A673 (cell line): Measurements from ENCODE around the gene CTU2. TPM values are rescaled to one million over a fixed set of nuclear protein-coding genes. Genes with fewer than 3 reads are reported as not detected.
A peak's percentile ranks its signal among the peaks of the same experiment; 100 is the strongest.

ENCODE experiments used
- BruUV-seq: library from RNA; stranded (reverse); fragments of 400-500 nt; replicated peaks from 2 replicates; lab custom pipeline; 2021; lab: Mats Ljungman, UMichigan
- CTCF ChIA-PET: fragments of 300-600 bp; sonication (Branson Sonifier 250); formaldehyde crosslinking; loops from one replicate; lab custom pipeline; 2022; ENCODE audit warnings: antibody characterized with exemption; lab: Charles Lee
- POLR2A ChIA-PET: fragments of 300-600 bp; sonication (Branson Sonifier 250); formaldehyde crosslinking; loops from one replicate; lab custom pipeline; 2022; ENCODE audit warnings: antibody characterized with exemption; ENCODE audit not compliant: low non-redundant PET; lab: Charles Lee
- DNase-seq: peaks from one replicate; pipeline ENCODE4 v3.0.0-alpha.2; 2015; ENCODE audit warnings: low spot score
- H3K27ac ChIP-seq: fragments of 200-600 bp; sonication (generic); 2 replicates; pipeline ENCODE4 v1.5.1; 2016; ENCODE audit warnings: mixed run types, low read depth, mild to moderate bottlenecking, mixed read lengths, antibody characterized with exemption, low read length; ENCODE audit not compliant: poor library complexity, severe bottlenecking
- H3K27me3 ChIP-seq: fragments of 200-600 bp; sonication (generic); replicated peaks from 2 replicates; pipeline ENCODE4 v1.6.1; 2017; ENCODE audit warnings: mixed run types, low read depth, mild to moderate bottlenecking, mixed read lengths, antibody characterized with exemption, low read length; ENCODE audit not compliant: insufficient read depth, poor library complexity
- H3K36me3 ChIP-seq: fragments of 200-600 bp; sonication (generic); 2 replicates; pipeline ENCODE4 v1.6.1; 2016; ENCODE audit warnings: mixed run types, mild to moderate bottlenecking, mixed read lengths, antibody characterized with exemption, low read length; ENCODE audit not compliant: insufficient read depth, poor library complexity, severe bottlenecking
- H3K4me1 ChIP-seq: fragments of 200-600 bp; sonication (generic); 2 replicates; pipeline ENCODE4 v1.6.1; 2017; ENCODE audit warnings: mixed run types, mild to moderate bottlenecking, mixed read lengths, antibody characterized with exemption, low read length; ENCODE audit not compliant: insufficient read depth, poor library complexity, severe bottlenecking
- H3K4me3 ChIP-seq: fragments of 200-600 bp; sonication (generic); 2 replicates; pipeline ENCODE4 v1.5.1; 2016; ENCODE audit warnings: low read depth, mixed run types, mild to moderate bottlenecking, mixed read lengths, low read length; ENCODE audit not compliant: poor library complexity, severe bottlenecking
- H3K9me3 ChIP-seq: fragments of 200-600 bp; sonication (generic); 2 replicates; pipeline ENCODE4 v1.6.1; 2016; ENCODE audit warnings: mixed run types, low read depth, mild to moderate bottlenecking, mixed read lengths, antibody characterized with exemption, low read length; ENCODE audit not compliant: poor library complexity, severe bottlenecking
- CTCF ChIP-seq: fragments of 300-800, 200-600 bp; sonication (generic); conservative IDR thresholded peaks from 2 replicates; pipeline ENCODE4 v1.5.1; 2017; ENCODE audit warnings: low read depth, mild to moderate bottlenecking, antibody characterized with exemption, low read length, moderate library complexity, mixed read lengths
- EZH2 ChIP-seq: fragments of 200-600 bp; sonication (generic); IDR thresholded peaks from 2 replicates; pipeline ENCODE4 v1.6.1; 2017; ENCODE audit warnings: borderline replicate concordance, low read depth, mild to moderate bottlenecking, mixed read lengths, antibody characterized with exemption, low read length; ENCODE audit not compliant: poor library complexity, severe bottlenecking
- intact Hi-C: fragments of 100-400 bp; cut with micrococcal nuclease; formaldehyde crosslinking; loops from one replicate; pipeline ENCODE4 v1.10.0; 2022; ENCODE audit not compliant: unreplicated experiment
- total RNA-seq: library from RNA; stranded (reverse); gene quantifications from 2 replicates; pipeline ENCODE4 v1.2.3, GENCODE V29; 2021

The CTU2 gene
- total RNA-seq, 1 experiment from 2014 or later: 47.5 TPM

- DNase-seq: no peak
- Histone ChIP-seq H3K27me3 (no peaks in the 10 kb centered on the region), H3K4me1 (no peaks in the 10 kb centered on the region), H3K4me3 (no peak overlapping the region), H3K36me3 (peaks cover 45% of the 10 kb centered on the region), H3K9me3 (no peaks in the 10 kb centered on the region), H3K27ac (no peak overlapping the region)
- POLR2A ChIA-PET: no interaction called here
- no peak for TF ChIP-seq EZH2
- TF ChIP-seq CTCF: no peak
- BruUV-seq: no TSS peak
- intact Hi-C loops: no loop called here
- CTCF ChIA-PET: no interaction called here
These were observed 47.1 kb upstream of the CTU2 start for GRCh38 chr16:88659160-88659559.

GRCh38 chr16:88661468-88661867, 44.8 kb upstream of the CTU2 start:
- Histone ChIP-seq H3K27me3 (no peaks in the 10 kb centered on the region), H3K36me3 (peaks cover 27% of the 10 kb centered on the region), H3K27ac (no peak overlapping the region), H3K4me1 (no peaks in the 10 kb centered on the region), H3K4me3 (peak overlapping the region; percentile 90), H3K9me3 (no peaks in the 10 kb centered on the region)
- intact Hi-C loops: no loop called here
- CTCF ChIA-PET: no interaction called here
- BruUV-seq: no TSS peak
- POLR2A ChIA-PET: interaction anchor here (0.6 kb wide), 1 partner anchor 141 kb away, joined by 3 read pairs; no protein-coding TSS in a partner anchor
- no peak for DNase-seq
- TF ChIP-seq EZH2 (no peak), CTCF (no peak)

- peak overlapping the region; percentile 90 for H3K4me3 ChIP-seq
- H3K27me3 ChIP-seq: no peaks in the 10 kb centered on the region
- TF ChIP-seq CTCF (no peak), EZH2 (no peak)
- DNase-seq: no peak
- ChIA-PET POLR2A (interaction anchor here (0.6 kb wide), 1 partner anchor 140 kb away, joined by 3 read pairs; no protein-coding TSS in a partner anchor), CTCF (interaction anchor here (1.3 kb wide), 1 partner anchor 75 kb away, joined by 5 read pairs; no protein-coding TSS in a partner anchor)
- intact Hi-C loops: no loop called here
- peaks cover 20% of the 10 kb centered on the region for H3K36me3 ChIP-seq
- no peaks in the 10 kb centered on the region for H3K4me1 ChIP-seq
- no peaks in the 10 kb centered on the region for H3K9me3 ChIP-seq
- peak overlapping the region; percentile 97 for H3K27ac ChIP-seq
- TSS peak; percentile 61 for BruUV-seq
These were observed 44.0 kb upstream of the CTU2 start for GRCh38 chr16:88662222-88662842.
